H1 (cell line): ENCODE data around the gene CYP4F11. TPM values are rescaled to one million over a fixed set of nuclear protein-coding genes. Genes with fewer than 3 reads are reported as not detected.

Experiments
- CEBPB ChIP-seq: IDR thresholded peaks from 2 replicates; pipeline ENCODE4 v1.6.1; 2012; ENCODE audit warnings: low read depth, low read length
- EZH2 ChIP-seq: fragments of 200-600 bp; sonication (generic); IDR thresholded peaks from 2 replicates; pipeline ENCODE4 v1.7.1; 2012; ENCODE audit warnings: low read depth, mild to moderate bottlenecking, moderate library complexity, low read length, inconsistent platforms; ENCODE audit not compliant: severe bottlenecking
- GTF2F1 ChIP-seq: IDR thresholded peaks from 2 replicates; pipeline ENCODE4 v1.6.1; 2012; ENCODE audit warnings: low read depth, low read length, improper control_type of control experiment, borderline replicate concordance
- PHF8 ChIP-seq: fragments of 200-600 bp; sonication (generic); conservative IDR thresholded peaks from 2 replicates; pipeline ENCODE4 v1.7.1; 2012; ENCODE audit warnings: low read depth, mild to moderate bottlenecking, inconsistent platforms, low read length, moderate library complexity
- POLR2A ChIP-seq, 2 experiments: IDR thresholded peaks; 1 replicate in 1 of 2; 2 replicates in 1 of 2; pipeline ENCODE4 v1.6.1; 2011; ENCODE audit warnings: low read depth in 2 of 2, low read length in 2 of 2, mild to moderate bottlenecking in 2 of 2; ENCODE audit errors: control extremely low read depth in 1 of 2
- SIX5 ChIP-seq: IDR thresholded peaks from 2 replicates; pipeline ENCODE4 v1.6.1; 2011; ENCODE audit warnings: mild to moderate bottlenecking, low read depth, low read length
- SP4 ChIP-seq: IDR thresholded peaks from 2 replicates; pipeline ENCODE4 v1.6.1; 2012; ENCODE audit warnings: low read length, inconsistent platforms
- TAF7 ChIP-seq: optimal IDR thresholded peaks from 2 replicates; pipeline ENCODE3; 2011; ENCODE audit warnings: low read depth, mild to moderate bottlenecking, inconsistent platforms, low read length, moderate library complexity, borderline replicate concordance
- USF2 ChIP-seq: IDR thresholded peaks from 2 replicates; pipeline ENCODE4 v1.6.1; 2011; ENCODE audit warnings: low read length, improper control_type of control experiment
- polyA plus RNA-seq, 7 experiments: library from polyadenylated mRNA; depleted of rRNA in 3 of 7; stranded (reverse) in 5 of 7; unstranded in 2 of 7; fragments of >200 nt in 5 of 7; fragments of 200-250 nt in 2 of 7; gene quantifications; 1 replicate in 5 of 7; 2 replicates in 1 of 7; 4 replicates in 1 of 7; pipeline versions ENCODE4 v1.2.1 to v1.2.3, GENCODE V29; 2011 to 2013; ENCODE audit warnings: missing spikeins in 2 of 7, mixed read lengths in 2 of 7
- total RNA-seq: library from RNA; stranded (reverse); fragmentation: NEBNext Ultra II Directional; extraction: Animal tissue kit (Norgen Biotek cat#: 25700); gene quantifications from 2 replicates; pipeline ENCODE4 v1.2.1, GENCODE V29; 2021

The CYP4F11 gene
- total and polyA plus RNA-seq, 2 of the 8 experiments (the other 6 are each of a cell fraction or from before 2014, with no cell fraction given): not detected

- TF ChIP-seq EZH2 (no peak), TAF7 (no peak), SIX5 (no peak), PHF8 (no peak), POLR2A (IDR thresholded peaks at IDR 0.05; ENCODE audit: control extremely low read depth in 1 of 2, low read depth in 2 of 2, low read length in 2 of 2) (no peak), USF2 (no peak), GTF2F1 (no peak), CEBPB (no peak), SP4 (no peak)
Observed at GRCh38 chr19:15934332-15935078, at the start of gene CYP4F11 (continued).
